B cell (primary cell): ENCODE results near the gene LSS. TPM values are rescaled to one million over a fixed set of nuclear protein-coding genes. Genes with fewer than 3 reads are reported as not detected.

ENCODE experiments used
- ATAC-seq: fragments of 200-7000 bp; cut with Tn5 transposase; one replicate; pipeline ENCODE4 v1.10.0; 2021; ENCODE audit warnings: low read depth, mild to moderate bottlenecking, moderate number of reproducible peaks, moderate library complexity
- CTCF ChIA-PET: fragments of 350-600 bp; sonication (Branson Sonifier 250); formaldehyde crosslinking; loops from one replicate; lab custom pipeline; 2021; ENCODE audit warnings: antibody characterized with exemption, inconsistent platforms; lab: Charles Lee
- POLR2A ChIA-PET: fragments of 350-600 bp; sonication (Branson Sonifier 250); formaldehyde crosslinking; loops from one replicate; lab custom pipeline; 2021; ENCODE audit warnings: antibody characterized with exemption; lab: Charles Lee
- DNase-seq: peaks from one replicate; pipeline ENCODE4 v3.0.0; 2013
- H2AFZ ChIP-seq: 2 replicates; pipeline ENCODE4 v1.6.1; 2012; ENCODE audit warnings: mild to moderate bottlenecking, low read depth, low read length; ENCODE audit not compliant: insufficient read depth, poor library complexity, severe bottlenecking
- H3K27ac ChIP-seq, 2 donors: 1 replicate in 1 of 2; 2 replicates in 1 of 2; pipeline ENCODE4 v1.5.1; 2012 to 2013; ENCODE audit warnings: low read length in 2 of 2, mild to moderate bottlenecking in 2 of 2, moderate library complexity in 1 of 2
- H3K27me3 ChIP-seq, 4 experiments: fragments of 200-600 bp in 1 of 4; sonication (generic) in 1 of 4; replicated peaks in 1 of 4; 1 replicate in 2 of 4; 2 replicates in 2 of 4; pipeline versions ENCODE4 v1.6.1 to v1.7.0; 2013 to 2016; ENCODE audit warnings: low read length in 3 of 4, mild to moderate bottlenecking in 2 of 4, mixed read lengths in 1 of 4, moderate library complexity in 1 of 4; ENCODE audit not compliant: insufficient read depth in 4 of 4, control insufficient read depth in 3 of 4; ENCODE audit errors: control extremely low read depth in 1 of 4
- H3K36me3 ChIP-seq, 2 experiments: replicated peaks in 1 of 2; 1 replicate in 1 of 2; 2 replicates in 1 of 2; pipeline versions ENCODE4 v1.6.1 to v1.7.1; 2013; ENCODE audit warnings: low read length in 1 of 2; ENCODE audit not compliant: insufficient read depth in 2 of 2, control insufficient read depth in 1 of 2; ENCODE audit errors: control extremely low read depth in 1 of 2, extremely low read depth in 1 of 2
- H3K4me1 ChIP-seq, 2 donors: fragments of 200-600 bp in 1 of 2; sonication (generic) in 1 of 2; 1 replicate in 1 of 2; 2 replicates in 1 of 2; pipeline versions ENCODE4 v1.5.1 to v1.6.1; 2013 to 2017; ENCODE audit warnings: low read length in 2 of 2; ENCODE audit not compliant: control insufficient read depth in 2 of 2, insufficient read depth in 2 of 2
- H3K4me2 ChIP-seq: replicated peaks from 2 replicates; pipeline ENCODE3; 2012; ENCODE audit warnings: mild to moderate bottlenecking, low read depth, low read length; ENCODE audit not compliant: poor library complexity, severe bottlenecking
- H3K4me3 ChIP-seq, 5 experiments: fragments of 200-600 bp in 1 of 5; sonication (generic) in 1 of 5; 1 replicate in 3 of 5; 2 replicates in 2 of 5; pipeline versions ENCODE4 v1.5.1 to v1.7.0; 2011 to 2016; ENCODE audit warnings: low read length in 4 of 5, mild to moderate bottlenecking in 4 of 5, low read depth in 2 of 5, control low read depth in 1 of 5, moderate library complexity in 1 of 5; ENCODE audit not compliant: insufficient read depth in 1 of 5; ENCODE audit errors: control extremely low read depth in 1 of 5, extremely low read depth in 1 of 5
- H3K79me2 ChIP-seq: fragments of 200-600 bp; sonication (generic); one replicate; pipeline ENCODE4 v1.6.0; 2016; ENCODE audit warnings: low read length; ENCODE audit not compliant: control insufficient read depth, insufficient read depth
- H3K9ac ChIP-seq: fragments of 200-600 bp; sonication (generic); 2 replicates; pipeline ENCODE4 v1.6.1; 2017; ENCODE audit warnings: mild to moderate bottlenecking, low read length, moderate library complexity
- H3K9me3 ChIP-seq, 3 donors: one replicate each; pipeline versions ENCODE4 v1.6.1 to v1.7.1; 2013; ENCODE audit warnings: low read length in 2 of 3; ENCODE audit not compliant: control insufficient read depth in 2 of 3, insufficient read depth in 1 of 3; ENCODE audit errors: control extremely low read depth in 1 of 3
- H4K20me1 ChIP-seq: 2 replicates; pipeline ENCODE4 v1.6.0; 2012; ENCODE audit warnings: mild to moderate bottlenecking, low read length; ENCODE audit not compliant: insufficient read depth, control insufficient read depth, poor library complexity, severe bottlenecking
- H3K27ac Mint-ChIP-seq: one replicate; pipeline ENCODE4 v1.8.0; 2021; ENCODE audit warnings: mixed read lengths
- H3K27me3 Mint-ChIP-seq: one replicate; pipeline ENCODE4 v1.8.0; 2021; ENCODE audit warnings: mixed read lengths
- H3K4me1 Mint-ChIP-seq: one replicate; pipeline ENCODE4 v1.8.0; 2021; ENCODE audit warnings: mixed read lengths
- H3K4me3 Mint-ChIP-seq: one replicate; pipeline ENCODE4 v1.8.0; 2021; ENCODE audit warnings: mixed read lengths
- H3K9me3 Mint-ChIP-seq: one replicate; pipeline ENCODE4 v1.8.0; 2022; ENCODE audit warnings: mixed read lengths; ENCODE audit not compliant: insufficient read depth
- CTCF ChIP-seq: fragments of 200-600 bp; IDR thresholded peaks from one replicate; pipeline ENCODE4 v1.8.0; 2022; ENCODE audit warnings: antibody characterized with exemption, mild to moderate bottlenecking
- EZH2 ChIP-seq: IDR thresholded peaks from 2 replicates; pipeline ENCODE4 v1.6.1; 2012; ENCODE audit warnings: borderline replicate concordance, low read depth, mild to moderate bottlenecking, moderate library complexity, low read length; ENCODE audit not compliant: insufficient read depth, poor library complexity, severe bottlenecking
- whole genome bisulfite sequencing: methylation state at CpG from one replicate; pipeline ENCODE4 v1.1.5; 2013; ENCODE audit warnings: missing lambda C conversion rate; ENCODE audit not compliant: insufficient coverage; 5-methylcytosine and 5-hydroxymethylcytosine counted together
- intact Hi-C: fragments of 100-400 bp; cut with micrococcal nuclease; formaldehyde crosslinking; loops from one replicate; pipeline ENCODE4 v1.10.0; 2022
- polyA plus RNA-seq: library from polyadenylated mRNA; depleted of rRNA; stranded (reverse); fragments of >200 nt; gene quantifications from 2 replicates; pipeline ENCODE4 v1.2.3, GENCODE V29; 2012
- total RNA-seq, 2 donors: library from RNA; stranded (reverse); fragments of 120-200 nt in 1 of 2; gene quantifications; 1 replicate in 1 of 2; 2 replicates in 1 of 2; pipeline versions ENCODE4 v1.2.3 to v1.2.4, GENCODE V29; 2013 to 2022

The LSS gene
- total and polyA plus RNA-seq, 2 donors (not counting 1 experiment from before 2014, with no cell fraction given) = 30.2 to 58.1 TPM

- H3K27ac ChIP-seq = no peak overlapping the region
- Mint-ChIP-seq H3K27ac (no peak overlapping the region), H3K9me3 (no peaks in the 10 kb centered on the region), H3K4me1 (no peaks in the 10 kb centered on the region), H3K4me3 (no peak overlapping the region), H3K27me3 (no peaks in the 10 kb centered on the region)
- no peak overlapping the region for H3K9ac ChIP-seq
- ATAC-seq (no peak), DNase-seq (no peak)
- POLR2A ChIA-PET = no interaction called here
- H3K4me2 ChIP-seq = no peak overlapping the region
- no peaks in the 10 kb centered on the region for H3K9me3 ChIP-seq
- H3K4me3 ChIP-seq = no peak overlapping the region
- peaks cover 29% of the 10 kb centered on the region for H3K79me2 ChIP-seq
- CTCF ChIA-PET = no interaction called here
- H3K27me3 ChIP-seq = no peaks in the 10 kb centered on the region
- no peaks in the 10 kb centered on the region for H4K20me1 ChIP-seq
- TF ChIP-seq CTCF = no peak
- no peak for TF ChIP-seq EZH2
- 94% methylated on average over 14 of the region's 16 CpGs for WGBS
- no peaks in the 10 kb centered on the region for H3K4me1 ChIP-seq
- H3K36me3 ChIP-seq = peaks cover 0 to 2% of the 10 kb centered on the region in 2 experiments
- no peak overlapping the region for H2AFZ ChIP-seq
- intact Hi-C loops = no loop called here
These were observed 9.5 kb downstream of the LSS start for GRCh38 chr21:46218906-46219590.

- Histone ChIP-seq H3K36me3 (peaks cover 0 to 2% of the 10 kb centered on the region in 2 experiments), H4K20me1 (no peaks in the 10 kb centered on the region), H3K27ac (no peak overlapping the region), H3K79me2 (peaks cover 22% of the 10 kb centered on the region), H3K4me1 (no peaks in the 10 kb centered on the region), H3K4me3 (no peak overlapping the region), H2AFZ (no peak overlapping the region), H3K9me3 (no peaks in the 10 kb centered on the region), H3K9ac (no peak overlapping the region), H3K4me2 (no peak overlapping the region), H3K27me3 (no peaks in the 10 kb centered on the region)
- H3K27me3 Mint-ChIP-seq = no peaks in the 10 kb centered on the region
- H3K4me1 Mint-ChIP-seq = no peaks in the 10 kb centered on the region
- H3K9me3 Mint-ChIP-seq = no peaks in the 10 kb centered on the region
- intact Hi-C loops = no loop called here
- no peak overlapping the region for H3K4me3 Mint-ChIP-seq
- H3K27ac Mint-ChIP-seq = no peak overlapping the region
- TF ChIP-seq CTCF = no peak
- TF ChIP-seq EZH2 = no peak
- ATAC-seq = no peak
- CTCF ChIA-PET = no interaction called here
- no peak for DNase-seq
- POLR2A ChIA-PET = no interaction called here
- 94% methylated on average over 20 of the region's 22 CpGs for WGBS
These were observed 10.9 kb downstream of the LSS start for GRCh38 chr21:46217511-46218196.
